ENCODE measurements around the gene KRT9. TPM values are rescaled to one million over a fixed set of nuclear protein-coding genes. Genes with fewer than 3 reads are reported as not detected.
"Not testable (repeated sequence)": the region's sequence is repeated elsewhere in the genome, so short reads cannot be mapped to it uniquely, and the experiment has no call there.

KRT9 gene
- total RNA-seq, 2 donors from 2014 or later, result 0.42 TPM; not detected in 1

DNA sequence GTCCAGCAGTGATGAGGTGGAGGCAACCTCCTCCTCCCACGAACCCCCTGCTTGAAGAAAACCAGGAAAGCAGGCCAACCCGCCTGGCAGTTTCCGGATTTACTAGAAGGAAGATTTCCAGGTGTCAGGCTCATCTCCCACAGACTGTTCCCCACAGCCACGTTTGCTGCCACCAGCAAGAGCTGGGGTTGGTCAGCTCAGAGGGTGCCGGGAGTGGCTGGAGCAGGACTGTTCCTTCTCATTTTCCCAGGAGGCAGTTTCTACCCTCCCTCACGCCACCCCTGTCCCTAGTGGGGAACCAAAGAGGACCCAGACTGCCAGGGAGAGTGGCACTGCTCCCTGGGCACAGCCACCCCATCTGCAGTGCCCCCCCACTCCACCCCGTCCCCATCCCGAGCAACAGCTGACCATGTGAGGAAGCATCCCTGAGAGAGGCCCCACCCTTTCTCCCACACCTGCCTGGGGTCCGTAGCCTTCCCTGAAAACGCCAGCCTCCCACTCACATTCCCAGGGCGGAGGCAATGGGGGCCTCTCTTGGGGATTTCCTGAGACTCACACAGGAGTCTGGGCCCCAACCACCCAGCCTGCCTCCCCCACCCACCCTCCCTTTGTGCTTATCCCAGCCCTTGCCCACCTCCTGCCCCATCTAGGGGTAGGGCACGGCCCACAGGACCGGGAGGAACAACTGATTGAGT is 46.6 kb upstream of the KRT9 start:
- DNase-seq (ENCODE audit: low spot score) (no peak), ATAC-seq (ENCODE audit: insufficient number of reproducible peaks, low FRiP score, low read depth) (no peak)
- Histone ChIP-seq H3K9me3 (no peaks in the 10 kb centered on the region), H3K36me3 (no peaks in the 10 kb centered on the region), H3K27me3 (replicated peaks; ENCODE audit: insufficient read depth) (no peaks in the 10 kb centered on the region), H3K27ac (no peak overlapping the region), H3K4me3 (no peak overlapping the region), H3K4me1 (ENCODE audit: control insufficient read depth in 1 of 2, low read depth in 2 of 2) (peaks cover 0 to 12% of the 10 kb centered on the region in 2 donors)
- TF ChIP-seq, protein P1, sequence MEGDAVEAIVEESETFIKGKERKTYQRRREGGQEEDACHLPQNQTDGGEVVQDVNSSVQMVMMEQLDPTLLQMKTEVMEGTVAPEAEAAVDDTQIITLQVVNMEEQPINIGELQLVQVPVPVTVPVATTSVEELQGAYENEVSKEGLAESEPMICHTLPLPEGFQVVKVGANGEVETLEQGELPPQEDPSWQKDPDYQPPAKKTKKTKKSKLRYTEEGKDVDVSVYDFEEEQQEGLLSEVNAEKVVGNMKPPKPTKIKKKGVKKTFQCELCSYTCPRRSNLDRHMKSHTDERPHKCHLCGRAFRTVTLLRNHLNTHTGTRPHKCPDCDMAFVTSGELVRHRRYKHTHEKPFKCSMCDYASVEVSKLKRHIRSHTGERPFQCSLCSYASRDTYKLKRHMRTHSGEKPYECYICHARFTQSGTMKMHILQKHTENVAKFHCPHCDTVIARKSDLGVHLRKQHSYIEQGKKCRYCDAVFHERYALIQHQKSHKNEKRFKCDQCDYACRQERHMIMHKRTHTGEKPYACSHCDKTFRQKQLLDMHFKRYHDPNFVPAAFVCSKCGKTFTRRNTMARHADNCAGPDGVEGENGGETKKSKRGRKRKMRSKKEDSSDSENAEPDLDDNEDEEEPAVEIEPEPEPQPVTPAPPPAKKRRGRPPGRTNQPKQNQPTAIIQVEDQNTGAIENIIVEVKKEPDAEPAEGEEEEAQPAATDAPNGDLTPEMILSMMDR (IDR thresholded peaks at IDR 0.05), result no peak

DNA sequence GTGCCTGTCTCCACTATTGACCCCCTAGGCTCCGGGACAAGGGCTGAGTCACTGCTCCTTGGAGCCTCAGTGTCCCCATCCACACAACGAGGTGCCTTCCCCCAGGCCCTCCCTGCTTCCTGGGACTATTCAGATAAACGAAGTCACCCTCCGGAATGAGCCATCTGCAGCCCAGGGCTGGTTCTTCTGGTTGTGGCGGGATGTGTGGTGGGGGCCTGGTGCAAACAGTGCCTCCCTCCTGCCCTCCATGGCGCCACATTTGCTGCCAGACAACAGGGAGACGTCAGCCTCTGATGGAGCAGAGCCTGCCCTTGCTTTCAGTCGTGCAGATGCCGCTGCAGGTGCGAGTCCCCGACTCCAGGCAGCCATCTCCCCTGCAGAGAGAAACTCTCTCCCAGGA is 45.8 kb upstream of the KRT9 start:
- no peak for ATAC-seq (ENCODE audit: insufficient number of reproducible peaks, low FRiP score, low read depth)
- Histone ChIP-seq H3K27me3 (replicated peaks; ENCODE audit: insufficient read depth) (no peaks in the 10 kb centered on the region), H3K4me1 (ENCODE audit: control insufficient read depth in 1 of 2, low read depth in 2 of 2) (peaks cover 0 to 7% of the 10 kb centered on the region in 2 donors), H3K4me3 (no peak overlapping the region), H3K9me3 (no peaks in the 10 kb centered on the region), H3K27ac (no peak overlapping the region), H3K36me3 (no peaks in the 10 kb centered on the region)
- no peak for DNase-seq (ENCODE audit: low spot score)
- TF ChIP-seq, protein P1 (IDR thresholded peaks at IDR 0.05), result no peak

DNA sequence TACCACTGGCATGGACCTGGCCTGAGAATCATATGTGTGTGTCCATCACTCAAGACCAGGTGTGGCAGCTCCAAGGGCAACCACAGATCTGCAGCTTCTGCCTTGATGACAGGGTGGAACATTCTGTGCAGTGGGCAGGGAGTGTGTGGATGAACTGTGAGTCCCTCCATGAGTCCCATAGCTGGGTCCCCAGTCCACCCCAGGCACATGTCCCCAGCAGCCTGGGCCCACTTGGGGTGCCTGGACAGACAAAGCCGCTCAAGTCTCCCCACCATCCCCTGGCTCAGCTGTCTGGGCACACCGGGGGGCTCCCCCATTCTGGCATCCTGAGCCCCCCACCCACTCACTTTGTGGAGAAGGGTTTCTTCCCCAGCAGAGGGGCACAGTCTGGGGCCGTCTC is 45.3 kb upstream of the KRT9 start:
- Histone ChIP-seq H3K4me1 (ENCODE audit: control insufficient read depth in 1 of 2, low read depth in 2 of 2) (peaks cover 0 to 7% of the 10 kb centered on the region in 2 donors), H3K27me3 (replicated peaks; ENCODE audit: insufficient read depth) (no peaks in the 10 kb centered on the region), H3K9me3 (no peaks in the 10 kb centered on the region), H3K27ac (no peak overlapping the region), H3K36me3 (no peaks in the 10 kb centered on the region), H3K4me3 (no peak overlapping the region)
- ATAC-seq (ENCODE audit: insufficient number of reproducible peaks, low FRiP score, low read depth) (no peak), DNase-seq (ENCODE audit: low spot score) (no peak)
- TF ChIP-seq, protein P1 (IDR thresholded peaks at IDR 0.05), result no peak

DNA sequence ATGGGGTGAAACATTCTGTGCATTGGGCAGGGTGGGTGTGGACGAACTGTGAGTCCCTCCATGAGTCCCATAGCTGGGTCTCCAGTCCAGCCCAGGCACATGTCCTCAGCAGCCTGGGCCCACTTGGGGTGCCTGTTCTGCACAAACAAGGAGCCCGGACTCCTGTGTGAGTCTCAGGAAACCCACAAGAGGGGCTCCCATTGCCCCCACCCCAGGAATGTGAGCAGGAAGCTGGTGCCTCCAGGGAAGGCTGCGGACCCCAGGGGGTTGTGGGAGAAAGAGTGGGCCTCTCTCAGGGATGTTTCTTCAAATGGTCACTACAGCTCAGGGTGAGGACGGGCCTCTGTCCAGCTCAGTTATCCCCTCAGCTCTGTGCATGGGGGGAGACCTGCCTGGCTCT is 44.6 kb upstream of the KRT9 start:
- H3K27ac ChIP-seq; ATAC-seq (ENCODE audit: insufficient number of reproducible peaks, low FRiP score, low read depth); H3K9me3 ChIP-seq; H3K4me3 ChIP-seq; H3K27me3 ChIP-seq (replicated peaks; ENCODE audit: insufficient read depth); DNase-seq (ENCODE audit: low spot score); H3K36me3 ChIP-seq; H3K4me1 ChIP-seq (ENCODE audit: control insufficient read depth in 1 of 2, low read depth in 2 of 2): not testable (repeated sequence)

DNA sequence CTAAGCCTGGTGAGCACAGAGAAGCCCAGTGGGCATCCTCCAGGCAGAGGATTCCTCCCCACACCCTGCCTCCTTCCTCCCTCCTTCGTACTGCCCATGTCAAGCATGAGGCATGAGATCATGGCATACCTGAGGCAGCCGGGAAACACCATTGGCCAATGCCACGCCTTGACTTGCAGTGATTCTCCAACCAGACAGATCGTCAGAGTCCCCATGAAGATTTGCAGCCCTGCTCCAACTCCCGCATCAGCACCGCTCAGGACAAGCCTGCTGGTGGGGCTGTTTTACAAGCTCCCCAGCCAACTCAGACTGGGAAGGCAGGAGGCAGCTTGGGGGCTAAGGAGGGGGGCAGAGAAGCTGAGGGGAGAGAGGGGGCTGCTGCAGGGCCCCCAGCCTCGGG is 43.6 kb upstream of the KRT9 start:
- no peak overlapping the region for H3K4me3 ChIP-seq
- H3K27ac ChIP-seq, result no peak overlapping the region
- TF ChIP-seq, protein P1 (IDR thresholded peaks at IDR 0.05), result no peak
- no peaks in the 10 kb centered on the region for H3K27me3 ChIP-seq (replicated peaks; ENCODE audit: insufficient read depth)
- H3K4me1 ChIP-seq (ENCODE audit: control insufficient read depth in 1 of 2, low read depth in 2 of 2), result peaks cover 0 to under 1% of the 10 kb centered on the region in 2 donors
- DNase-seq (ENCODE audit: low spot score) (no peak), ATAC-seq (ENCODE audit: insufficient number of reproducible peaks, low FRiP score, low read depth) (no peak)
- no peaks in the 10 kb centered on the region for H3K9me3 ChIP-seq
- H3K36me3 ChIP-seq, result no peaks in the 10 kb centered on the region

DNA sequence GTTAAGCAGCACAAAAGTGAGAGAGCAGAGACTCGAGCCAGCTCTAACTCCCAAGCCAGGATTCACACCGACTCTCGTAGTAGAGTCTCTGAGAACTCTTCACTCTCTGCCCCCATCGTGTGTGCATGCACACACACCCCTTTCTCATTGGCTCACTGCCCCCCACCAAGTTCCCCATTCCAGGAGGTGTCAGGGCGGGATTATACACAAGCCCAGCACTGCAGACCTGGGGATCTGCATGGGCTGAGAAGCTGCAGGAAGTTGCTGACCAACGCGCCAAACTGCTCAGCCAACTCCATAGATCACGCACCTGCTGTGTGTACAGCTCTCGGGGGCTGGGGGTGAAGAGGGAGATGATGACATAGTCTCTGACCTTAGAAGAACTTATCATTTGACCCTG is 42.9 kb upstream of the KRT9 start:
- not testable (repeated sequence) for H3K36me3 ChIP-seq; H3K4me1 ChIP-seq (ENCODE audit: control insufficient read depth in 1 of 2, low read depth in 2 of 2); H3K27me3 ChIP-seq (replicated peaks; ENCODE audit: insufficient read depth); DNase-seq (ENCODE audit: low spot score); H3K27ac ChIP-seq; H3K9me3 ChIP-seq; H3K4me3 ChIP-seq; ATAC-seq (ENCODE audit: insufficient number of reproducible peaks, low FRiP score, low read depth)

All from thoracic aorta (tissue), 2 donors.